Right renal pelvis (tissue), 4 donors: Measurements from ENCODE around the gene BMAL1. TPM values are rescaled to one million over a fixed set of nuclear protein-coding genes. Genes with fewer than 3 reads are reported as not detected.

Experiments used
- DNase-seq, 4 donors: peaks; one replicate each; pipeline ENCODE4 v3.0.0-alpha.2; 2013; ENCODE audit warnings: low read depth in 4 of 4, low spot score in 3 of 4, missing footprints in 1 of 4
- polyA plus RNA-seq, 4 donors: library from polyadenylated mRNA; unstranded; fragments of 120-200 nt; gene quantifications; one replicate each; pipeline ENCODE4 v1.2.1, GENCODE V29; 2013; ENCODE audit not compliant: insufficient read length in 4 of 4

The BMAL1 gene
- polyA plus RNA-seq, 4 donors: 8.8 to 14.2 (median 11.9) TPM

DNA sequence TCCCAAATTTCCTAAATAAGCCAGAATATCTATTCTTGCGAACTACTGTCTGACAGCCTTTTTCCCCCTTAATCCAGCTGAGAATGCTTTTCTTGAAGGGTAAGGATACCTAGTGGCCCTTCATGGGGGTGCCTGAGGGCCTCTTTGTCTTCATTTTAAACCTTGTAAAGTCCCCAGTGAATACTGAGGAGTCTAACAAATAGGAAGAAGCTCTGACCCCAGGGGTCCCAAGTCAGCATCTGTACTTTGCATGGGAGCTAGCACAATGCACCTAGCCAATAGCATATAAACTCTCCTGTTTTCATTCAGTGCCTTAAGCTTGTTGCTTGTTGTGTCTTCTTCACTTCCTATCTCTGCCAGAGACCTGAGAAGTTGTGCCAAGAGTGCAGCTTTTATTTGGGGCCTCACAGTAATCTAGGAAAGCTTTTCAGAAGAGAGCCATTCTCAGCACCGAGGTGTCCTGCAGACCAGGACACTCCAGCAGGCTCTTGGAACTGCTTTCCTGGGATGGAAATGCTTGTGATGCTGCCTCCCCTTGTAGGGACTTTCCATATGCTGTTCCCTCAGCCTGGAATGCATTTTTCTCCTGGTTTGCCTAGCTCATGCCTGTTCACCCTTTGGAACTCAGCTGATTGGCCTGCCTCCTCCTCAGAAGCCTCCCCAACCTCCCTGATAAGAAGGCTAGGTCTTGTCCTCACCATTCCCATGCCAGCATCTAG lies 37.2 kb downstream of the BMAL1 start:
- DNase-seq: no peak

DNA sequence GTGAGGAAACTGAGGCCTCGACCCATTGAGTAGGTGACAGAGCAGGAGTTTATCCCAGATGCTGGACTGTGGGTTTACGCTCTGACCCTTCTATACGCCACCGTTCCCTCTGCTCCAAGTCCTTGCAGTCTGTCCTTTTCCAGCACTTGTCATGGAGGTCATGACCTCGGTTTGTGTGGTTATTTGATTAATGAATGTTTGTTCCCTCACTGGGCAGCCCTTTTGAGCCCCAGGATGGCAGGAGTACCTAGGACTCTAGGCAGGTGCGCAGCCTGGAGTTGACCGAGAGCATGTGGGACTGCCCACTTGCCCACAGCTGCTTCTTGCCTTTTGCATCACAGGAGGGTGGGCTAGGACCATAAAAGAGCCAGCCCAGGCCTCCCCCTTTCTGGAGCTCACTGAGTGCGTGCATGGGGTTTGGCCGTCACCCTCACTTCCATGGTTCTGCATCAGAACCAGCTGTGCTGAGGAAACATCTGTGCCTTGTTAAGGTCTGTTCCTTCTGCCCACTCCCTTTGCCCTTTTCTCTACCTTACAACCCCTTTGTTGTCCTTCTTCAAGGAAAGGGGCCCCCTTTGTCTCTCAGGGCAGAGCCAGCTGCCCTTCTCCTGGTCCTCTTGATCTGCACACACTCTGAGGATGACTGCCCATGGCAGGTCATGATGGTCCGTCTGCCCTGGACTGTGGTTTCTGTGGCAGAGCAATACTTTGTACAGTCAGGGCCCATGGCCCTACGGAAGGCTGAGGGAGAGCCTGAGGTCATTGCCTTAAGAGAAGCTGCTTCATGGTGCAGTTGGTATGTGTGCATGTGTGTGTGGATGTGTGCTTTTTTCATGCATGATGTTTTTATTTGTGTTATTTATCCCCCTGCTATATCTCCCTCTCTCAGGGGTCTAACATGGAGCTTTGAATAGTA lies 38.2 kb downstream of the BMAL1 start:
- no peak for DNase-seq

DNA sequence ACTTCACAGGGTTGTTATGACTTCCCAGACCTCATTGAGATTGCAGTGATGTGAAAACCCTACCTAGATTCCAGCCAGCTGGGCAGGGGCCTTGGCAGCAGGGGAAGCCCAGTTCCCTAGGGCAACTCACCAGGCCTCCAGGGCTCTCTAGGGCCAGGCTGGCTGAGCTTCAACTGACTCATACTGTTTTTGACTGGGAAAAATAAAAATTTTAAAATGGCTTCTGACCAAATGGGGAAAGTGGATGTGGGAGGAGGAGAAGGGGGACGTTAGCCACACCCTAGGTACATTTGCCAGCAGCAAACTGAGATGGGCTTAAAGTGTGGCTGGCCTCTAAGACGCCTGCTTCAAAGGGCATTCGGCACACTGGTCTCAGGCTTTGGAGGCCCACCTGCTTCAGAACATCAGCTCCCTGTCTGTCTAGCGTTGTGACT lies 39.0 kb downstream of the BMAL1 start:
- no peak for DNase-seq

DNA sequence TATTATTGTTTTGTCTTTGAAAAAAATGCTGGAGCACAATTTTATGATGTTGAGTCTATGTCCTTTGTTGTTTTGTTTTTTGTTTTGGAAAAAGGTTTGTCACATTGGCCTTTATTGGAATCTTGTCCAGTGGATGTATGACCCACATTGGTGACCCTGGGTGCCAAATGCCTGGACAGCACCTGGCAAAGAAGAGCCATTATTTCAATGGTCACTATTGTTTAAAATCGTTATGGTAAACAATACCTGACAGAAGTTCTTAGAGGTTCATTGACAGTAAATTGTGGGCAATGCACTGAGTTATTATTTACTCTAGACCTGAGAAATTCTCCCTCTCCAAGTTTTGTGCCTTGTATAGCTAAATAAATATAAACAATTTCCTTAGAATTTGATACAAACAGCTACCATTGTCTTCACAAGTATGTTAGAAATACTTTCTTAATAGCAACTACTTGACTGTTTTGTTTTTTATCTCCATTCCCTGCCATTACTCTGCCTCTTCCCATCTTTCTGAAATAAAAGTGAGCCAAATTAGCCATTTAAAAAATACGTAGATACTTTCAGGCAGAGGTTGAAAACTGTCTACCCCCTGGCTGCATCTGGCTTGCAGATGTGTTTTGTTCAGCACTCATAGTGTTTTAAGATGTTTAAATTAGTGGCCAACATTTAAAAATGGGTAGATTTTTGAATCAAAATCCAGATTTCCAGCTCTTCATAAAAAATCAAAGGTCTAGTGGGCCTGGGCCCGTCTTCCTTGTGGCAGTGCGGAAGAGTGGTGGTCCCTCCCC lies 39.9 kb downstream of the BMAL1 start:
- no peak for DNase-seq

DNA sequence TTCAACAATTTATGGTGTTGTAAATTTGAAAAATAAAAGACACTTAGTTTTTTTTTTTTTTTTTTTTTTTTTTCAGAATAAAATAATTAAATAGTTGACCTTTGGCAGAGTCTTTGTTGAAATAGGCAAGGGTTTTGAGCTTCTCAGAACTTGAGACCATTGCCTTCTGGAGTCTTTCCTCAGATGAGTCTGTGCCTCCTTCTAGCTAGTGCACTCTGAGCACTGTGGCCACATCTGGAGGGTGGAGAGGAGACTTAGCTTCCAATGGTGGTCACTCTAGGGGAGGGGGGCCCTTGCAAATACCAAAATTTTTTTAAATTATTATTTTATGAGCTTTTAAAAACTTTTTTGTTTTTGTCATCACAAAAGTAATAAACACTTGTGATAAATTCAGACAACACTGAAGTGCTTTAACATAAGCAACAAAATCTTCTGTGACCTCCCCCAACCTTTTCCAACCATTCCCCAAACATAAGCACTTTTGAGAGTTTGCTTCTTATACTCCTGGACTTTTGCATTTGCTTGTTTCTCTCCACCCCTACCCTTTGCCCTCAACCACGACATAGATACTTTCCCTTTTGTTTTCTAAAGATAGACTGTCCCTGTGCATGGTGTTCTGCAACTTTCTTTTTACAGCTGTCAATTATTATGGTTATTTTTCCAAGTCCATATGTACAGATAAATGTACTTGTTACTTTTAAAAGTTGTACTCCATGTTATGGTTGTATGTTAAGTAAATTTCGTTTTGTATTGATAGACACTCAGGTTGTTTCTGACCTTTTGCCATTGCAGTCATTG lies 41.1 kb downstream of the BMAL1 start:
- DNase-seq: no peak

DNA sequence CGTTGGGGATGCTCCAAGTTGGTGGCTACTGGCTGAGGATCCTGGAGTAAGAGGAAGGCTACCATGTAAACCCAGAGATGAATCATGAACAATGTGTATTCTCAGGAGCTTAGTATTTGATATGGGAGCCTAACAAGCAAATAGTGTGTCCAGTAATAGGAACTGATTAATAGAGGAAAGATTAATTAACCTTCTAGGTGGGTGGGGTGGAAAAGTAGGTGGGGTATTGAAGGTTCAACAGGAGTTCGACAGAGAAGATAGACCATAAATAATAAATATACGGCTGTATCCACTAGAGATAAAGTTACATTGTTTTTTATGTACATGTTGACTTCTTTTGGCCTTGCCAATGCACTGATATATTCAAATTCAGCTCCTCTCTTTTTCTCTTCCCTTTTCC lies 43.1 kb downstream of the BMAL1 start:
- DNase-seq: no peak

DNA sequence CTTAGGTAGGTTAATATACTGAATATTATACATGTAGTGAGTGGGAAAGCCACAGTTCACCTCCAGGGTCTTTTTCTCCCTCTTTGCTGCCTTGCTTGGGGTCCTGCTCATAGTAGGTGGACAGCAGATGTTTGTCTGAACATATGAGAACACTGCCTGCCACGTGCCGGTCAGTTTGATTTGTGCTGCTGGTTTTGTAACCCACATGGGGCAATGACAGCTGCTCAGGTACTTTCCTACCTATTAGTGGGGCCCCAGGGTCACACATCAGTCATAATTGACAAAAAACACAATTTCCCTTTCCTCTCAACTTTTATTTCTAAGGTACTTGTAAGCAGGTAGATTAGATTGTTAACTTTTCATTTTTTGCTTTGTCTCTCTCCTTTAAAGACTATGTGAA lies 43.8 kb downstream of the BMAL1 start:
- no peak for DNase-seq

DNA sequence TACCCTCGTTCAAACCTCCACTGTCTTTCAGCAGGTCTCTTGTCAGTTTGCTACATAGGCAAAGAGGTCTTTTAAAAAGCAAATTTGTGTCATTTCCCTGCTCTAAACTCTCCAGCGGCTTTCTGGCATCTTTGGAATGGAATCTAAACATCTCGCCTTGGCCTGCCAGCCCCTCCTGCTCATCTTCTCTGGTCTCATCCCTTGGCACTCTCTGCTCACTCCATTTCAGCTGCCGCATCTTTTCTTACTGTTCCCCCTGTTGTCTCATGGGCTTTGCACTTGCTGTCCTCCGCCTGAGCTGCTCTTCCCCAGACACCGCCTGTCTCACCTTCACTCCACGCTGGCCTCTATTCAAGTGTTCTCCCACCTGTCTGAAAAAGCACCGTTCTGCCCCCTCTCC lies 46.6 kb downstream of the BMAL1 start:
- no peak for DNase-seq

DNA sequence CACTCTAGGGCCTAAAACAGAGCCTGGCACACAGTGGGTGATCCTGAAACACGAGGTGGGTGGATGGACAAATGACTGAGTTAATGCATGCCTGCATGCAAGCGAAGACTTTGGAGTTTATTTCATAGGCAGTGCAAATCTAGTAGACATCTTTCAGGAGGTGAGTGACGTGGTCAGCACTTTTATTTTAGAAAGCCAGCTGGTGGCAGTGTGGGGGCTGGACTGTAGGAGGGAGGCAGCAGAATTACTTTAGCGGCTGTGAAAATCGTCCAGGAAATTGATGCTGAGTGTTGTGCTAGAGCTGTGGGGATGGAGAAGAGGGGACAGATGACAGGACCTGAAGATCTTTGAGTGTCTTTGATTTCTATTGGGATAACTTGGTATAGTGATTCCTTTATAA lies 47.1 kb downstream of the BMAL1 start:
- DNase-seq: peak in 1 of 4 donors; percentile 11

DNA sequence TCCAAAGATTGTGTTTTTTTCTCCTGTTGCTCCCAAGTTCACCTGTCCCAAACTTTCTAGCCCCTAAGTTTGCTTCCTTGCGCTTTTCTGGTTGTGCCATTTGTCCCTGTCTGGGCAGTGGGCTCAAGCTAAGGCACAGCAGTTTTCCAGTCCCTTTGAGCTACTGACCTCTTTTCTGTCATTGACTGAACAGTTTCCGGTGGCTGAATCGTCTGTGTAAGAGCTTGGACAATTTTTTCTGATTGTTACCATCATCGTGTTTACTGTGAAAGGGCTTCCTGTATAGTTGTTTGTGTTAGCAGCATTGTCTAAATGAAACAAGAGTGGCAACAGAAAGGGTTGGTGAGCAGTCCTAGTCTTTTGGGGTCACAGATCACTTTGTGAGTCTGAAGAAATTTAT lies 49.8 kb downstream of the BMAL1 start:
- no peak for DNase-seq

DNA sequence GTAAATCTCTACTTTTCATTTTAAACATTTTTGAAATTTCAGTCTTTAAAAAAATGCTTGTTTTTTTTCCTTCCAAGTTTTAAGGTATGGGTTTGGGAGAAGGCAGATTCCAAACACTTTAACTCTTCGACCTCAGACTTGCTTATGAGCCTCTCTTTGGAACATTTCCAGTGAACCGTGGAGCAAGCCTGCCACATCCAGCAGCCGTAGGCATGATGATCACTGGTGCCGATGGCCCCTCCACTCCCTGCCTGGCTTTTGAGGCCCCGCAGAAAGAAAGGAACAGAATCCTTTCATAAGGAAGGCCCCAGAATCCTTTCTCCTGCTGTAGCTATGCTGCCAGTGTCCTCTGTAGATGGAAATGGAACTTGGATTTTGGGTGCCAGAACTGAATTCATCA lies 50.7 kb downstream of the BMAL1 start:
- DNase-seq: peak in 2 of 4 donors; percentile 22 to 23

DNA sequence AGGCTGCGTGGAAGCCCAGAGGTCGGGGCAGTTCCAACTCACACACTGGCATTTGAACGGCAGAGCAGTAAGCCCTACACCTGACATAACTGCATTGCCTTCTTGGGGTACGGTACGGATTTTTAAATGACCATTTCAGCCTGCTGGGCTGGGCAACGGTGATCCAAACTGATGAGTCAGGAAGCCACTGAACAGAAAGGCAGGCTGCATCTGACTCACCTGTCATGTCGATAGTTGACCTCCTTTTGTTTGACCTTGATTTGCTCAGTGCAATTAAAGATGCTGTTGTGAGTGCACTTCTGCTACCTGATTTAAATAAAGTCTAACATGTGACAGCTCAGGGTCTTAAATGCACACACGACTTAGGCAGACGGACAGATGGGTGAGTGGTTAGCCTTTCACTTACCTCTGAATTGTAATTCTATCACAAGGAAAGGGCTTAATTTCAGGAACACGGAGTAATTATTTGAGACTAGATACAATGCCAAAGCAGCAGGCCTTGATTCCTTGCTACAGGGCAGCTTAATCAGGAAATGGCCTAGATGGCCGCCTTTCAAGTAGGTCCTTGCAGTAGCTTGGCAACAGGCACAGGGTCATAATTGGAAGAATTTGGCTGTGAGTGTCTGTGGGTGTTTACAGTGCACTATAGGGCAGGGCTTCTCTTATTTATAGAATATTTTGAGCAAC lies 52.2 kb downstream of the BMAL1 start:
- no peak for DNase-seq

DNA sequence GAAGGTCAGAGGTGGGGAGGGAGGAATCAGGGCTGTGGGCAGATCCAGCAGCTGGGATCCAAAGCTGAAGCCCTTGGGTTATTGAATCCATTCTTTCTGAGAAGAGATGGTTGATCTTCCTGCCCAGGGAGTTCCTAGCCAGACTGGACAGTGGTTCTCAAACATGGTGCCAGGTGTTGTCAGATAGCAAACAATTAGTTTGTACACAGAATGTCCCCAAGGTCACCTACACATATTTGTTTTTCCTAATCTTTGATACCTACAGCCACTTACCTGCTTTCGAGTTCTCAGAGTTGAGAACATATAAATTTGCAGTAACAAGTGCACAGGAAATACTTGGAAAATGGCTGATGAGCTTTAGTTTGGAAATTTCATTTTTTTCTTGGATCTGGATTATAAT lies 54.5 kb downstream of the BMAL1 start:
- no peak for DNase-seq

DNA sequence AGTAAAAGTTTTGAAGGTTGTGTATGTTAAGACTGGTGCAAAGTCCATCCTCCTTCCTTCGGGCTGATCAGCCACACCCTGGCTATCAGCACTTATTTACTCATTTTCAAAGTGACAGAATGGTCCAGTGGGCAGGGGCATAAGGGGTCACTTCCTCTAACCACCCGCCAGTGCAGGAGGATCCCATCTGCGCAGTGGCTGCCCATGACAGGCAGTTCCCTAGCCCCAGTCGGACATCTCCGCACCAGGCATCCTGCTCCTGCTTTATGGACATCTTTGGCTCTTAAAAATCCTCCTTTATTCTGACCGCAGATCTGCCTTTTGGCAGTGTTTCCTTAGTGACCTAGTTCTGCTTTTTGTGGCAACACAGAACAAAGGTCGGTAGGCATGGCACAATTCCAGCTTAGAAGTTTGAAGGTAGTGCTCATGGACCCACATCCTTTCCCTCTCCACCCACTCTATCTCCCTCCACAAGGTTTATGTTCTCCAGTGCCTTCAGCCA lies 55.9 kb downstream of the BMAL1 start:
- DNase-seq: no peak

DNA sequence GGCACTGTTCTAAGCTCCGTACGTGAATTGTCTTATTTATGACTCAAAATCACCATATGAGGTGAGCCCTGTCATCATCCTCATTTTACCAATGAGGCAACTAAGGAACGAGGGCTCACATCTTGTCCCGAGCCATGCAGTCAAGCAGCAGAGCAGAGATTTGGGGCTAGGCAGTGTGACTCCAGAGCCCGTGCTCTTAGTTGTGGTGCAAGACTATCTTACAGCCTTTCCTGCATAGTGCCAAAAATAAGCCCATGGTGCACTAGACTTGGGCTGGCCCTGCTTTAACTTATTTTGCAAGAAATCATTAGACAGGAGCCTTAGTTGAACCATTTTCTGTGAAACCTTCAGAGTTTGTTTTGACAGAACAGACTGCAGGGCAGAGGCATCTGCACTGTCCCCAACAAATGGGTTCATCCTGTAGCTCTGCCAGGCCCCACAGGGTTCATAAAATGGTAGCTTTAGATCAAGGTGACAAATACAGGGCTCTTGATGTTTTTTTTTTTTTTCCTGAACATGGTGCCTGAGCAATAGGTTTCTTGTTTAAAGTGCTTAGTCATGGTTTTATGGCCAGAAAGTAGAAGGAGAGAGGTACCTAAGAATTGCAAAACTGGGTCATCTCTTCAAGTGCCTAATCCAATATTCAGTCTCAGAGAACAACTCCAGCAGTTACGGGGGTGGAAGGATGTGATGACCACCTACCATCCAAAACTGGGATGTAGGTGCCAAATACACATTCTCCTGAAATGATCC lies 56.6 kb downstream of the BMAL1 start:
- no peak for DNase-seq

DNA sequence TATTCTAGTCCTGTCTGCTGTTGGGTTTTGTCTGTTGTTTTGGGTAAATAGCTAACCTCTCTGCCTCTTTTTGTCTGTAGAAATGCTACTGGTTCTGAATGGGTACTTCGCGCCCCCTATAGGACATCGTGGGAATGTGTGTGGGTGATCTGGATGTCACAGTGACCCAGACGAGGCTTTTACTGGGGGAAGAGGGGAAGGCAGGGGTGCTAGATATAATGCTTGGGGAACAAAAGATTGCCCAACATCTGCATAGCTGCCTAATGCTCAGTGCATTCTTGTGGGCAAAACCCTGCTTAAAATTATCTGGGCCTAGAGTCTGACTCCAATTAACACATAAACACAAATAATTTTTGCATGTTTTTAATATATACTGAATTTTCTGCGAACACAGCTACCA lies 57.7 kb downstream of the BMAL1 start:
- peak in 2 of 4 donors; percentile 11 to 28 for DNase-seq

DNA sequence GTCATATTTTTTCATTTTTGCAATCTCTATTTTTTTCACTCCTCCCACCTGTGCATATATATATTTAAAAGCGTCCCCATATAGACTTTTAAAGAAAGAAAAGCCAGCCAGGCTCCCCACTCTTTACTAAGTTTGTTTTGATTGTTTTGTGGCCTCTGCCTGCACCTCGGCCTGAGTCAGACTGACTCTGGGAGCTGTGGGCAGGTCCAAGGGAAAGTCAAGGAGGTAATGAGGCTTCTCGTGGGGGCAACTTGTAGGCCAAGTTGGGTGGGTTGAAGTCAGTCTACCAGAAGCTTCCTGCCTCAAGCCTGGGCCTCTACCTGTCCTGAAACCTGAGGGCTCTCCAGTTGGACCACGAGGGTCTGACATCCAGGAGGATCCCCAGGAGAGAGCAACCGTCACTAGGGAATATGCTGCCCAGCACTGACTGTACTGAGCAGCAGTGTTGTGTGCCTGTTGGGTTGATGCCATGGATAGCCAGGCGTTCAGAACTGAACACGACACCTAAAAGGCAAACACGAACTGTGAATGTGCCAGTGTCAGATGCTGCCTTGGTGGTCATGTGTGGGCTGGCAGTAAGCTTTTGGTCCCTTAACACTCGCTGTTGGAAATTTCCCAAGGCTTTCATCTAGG lies 58.8 kb downstream of the BMAL1 start:
- no peak for DNase-seq

DNA sequence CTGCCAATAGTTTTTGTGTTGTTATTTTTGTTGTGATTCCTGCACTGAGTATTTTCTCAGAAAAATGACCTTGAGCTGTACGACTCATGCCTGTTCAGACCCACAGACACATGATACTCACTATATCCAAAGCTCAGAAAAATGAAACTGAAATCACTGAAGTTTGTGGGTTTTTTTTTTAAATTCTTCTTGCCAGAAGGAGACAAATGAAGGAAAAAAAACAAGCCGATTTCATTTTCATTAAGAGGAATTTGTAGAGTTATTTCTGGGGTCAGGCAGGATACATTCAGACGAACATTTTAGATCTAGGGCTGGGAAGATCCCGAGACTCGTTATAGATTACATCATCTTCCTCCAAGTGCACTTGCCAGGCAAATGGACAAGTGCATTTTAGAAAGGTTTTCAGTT lies 60.4 kb downstream of the BMAL1 start:
- no peak for DNase-seq
